Psoas muscle (tissue), 8 donors: ENCODE data around the gene DOCK2. TPM values are rescaled to one million over a fixed set of nuclear protein-coding genes. Genes with fewer than 3 reads are reported as not detected.

Experiments used
- ATAC-seq, 4 donors: fragments of 200-7000 bp; cut with Tn5 transposase; one replicate each; pipeline ENCODE4 v1.9.1; 2020; ENCODE audit warnings: moderate library complexity in 3 of 4, mild to moderate bottlenecking in 2 of 4
- DNase-seq, 2 donors: peaks; one replicate each; pipeline ENCODE4 v3.0.0-alpha.2; 2020
- H3K27ac ChIP-seq: fragments of 200-600 bp; one replicate; pipeline ENCODE4 v1.8.0; 2022
- H3K27me3 ChIP-seq, 3 donors: fragments of 200-600 bp in 1 of 3; one replicate each; pipeline versions ENCODE4 v1.6.1 to v1.8.0; 2013 to 2022; ENCODE audit warnings: low read length in 2 of 3, mild to moderate bottlenecking in 2 of 3, moderate library complexity in 1 of 3; ENCODE audit not compliant: insufficient read depth in 3 of 3
- H3K36me3 ChIP-seq, 2 donors: fragments of 200-600 bp in 1 of 2; one replicate each; pipeline versions ENCODE4 v1.6.1 to v1.8.0; 2013 to 2022; ENCODE audit warnings: low read depth in 1 of 2, mild to moderate bottlenecking in 1 of 2, moderate library complexity in 1 of 2; ENCODE audit not compliant: insufficient read depth in 1 of 2
- H3K4me1 ChIP-seq: fragments of 200-600 bp; one replicate; pipeline ENCODE4 v1.8.0; 2022
- H3K4me3 ChIP-seq: fragments of 200-600 bp; one replicate; pipeline ENCODE4 v1.8.0; 2022; ENCODE audit warnings: mild to moderate bottlenecking
- H3K9me3 ChIP-seq: fragments of 200-600 bp; one replicate; pipeline ENCODE4 v1.8.0; 2022
- WGBS, 3 donors: extraction: QIAGEN DNeasy Blood & Tissue Kit; methylation state at CpG; one replicate each; pipeline versions ENCODE4 v1.1.6 to v1.1.7; 2013; 5-methylcytosine and 5-hydroxymethylcytosine counted together
- intact Hi-C, 2 donors: fragments of 100-400 bp; cut with DNase I; formaldehyde crosslinking; loops; one replicate each; pipeline versions ENCODE4 v1.11.0 to v1.14.2; 2022
- polyA plus RNA-seq, 3 donors: library from polyadenylated mRNA; stranded (reverse); fragments of 200-250 nt; gene quantifications; one replicate each; pipeline ENCODE4 v1.2.3, GENCODE V29; 2013
- total RNA-seq, 4 donors: library from RNA; stranded (reverse); fragmentation: NEBNext Ultra II Directional in 2 of 4; extraction: Animal tissue kit (Norgen Biotek cat#: 25700) in 2 of 4; gene quantifications; one replicate each; pipeline versions ENCODE4 v1.2.1 to v1.2.4, GENCODE V29; 2021 to 2023
- TF ChIP-seq, protein P1 (sequence below): fragments of 200-600 bp; IDR thresholded peaks from one replicate; pipeline ENCODE4 v1.8.0; 2022; ENCODE audit warnings: antibody characterized with exemption
- donor health status: healthy with polysubstance abuse.
- donor health status: DM: no; HTN: no; CAD: no; lungs with moderate emphysema.
- donor health status: Bipolar disorder and iron deficiency.
- donor health status: healthy.
- donor health status: DM: yes; HTN: yes; CAD: no.
- donor health status: DM: no; HTN: no; CAD: no.
- donor health status: DM: no; HTN: no; CAD: no.
- donor health status: DM: yes; HTN: yes; CAD: no.

The DOCK2 gene
- total and polyA plus RNA-seq, 7 donors = 0.37 to 4.4 (median 3.5) TPM

DNA sequence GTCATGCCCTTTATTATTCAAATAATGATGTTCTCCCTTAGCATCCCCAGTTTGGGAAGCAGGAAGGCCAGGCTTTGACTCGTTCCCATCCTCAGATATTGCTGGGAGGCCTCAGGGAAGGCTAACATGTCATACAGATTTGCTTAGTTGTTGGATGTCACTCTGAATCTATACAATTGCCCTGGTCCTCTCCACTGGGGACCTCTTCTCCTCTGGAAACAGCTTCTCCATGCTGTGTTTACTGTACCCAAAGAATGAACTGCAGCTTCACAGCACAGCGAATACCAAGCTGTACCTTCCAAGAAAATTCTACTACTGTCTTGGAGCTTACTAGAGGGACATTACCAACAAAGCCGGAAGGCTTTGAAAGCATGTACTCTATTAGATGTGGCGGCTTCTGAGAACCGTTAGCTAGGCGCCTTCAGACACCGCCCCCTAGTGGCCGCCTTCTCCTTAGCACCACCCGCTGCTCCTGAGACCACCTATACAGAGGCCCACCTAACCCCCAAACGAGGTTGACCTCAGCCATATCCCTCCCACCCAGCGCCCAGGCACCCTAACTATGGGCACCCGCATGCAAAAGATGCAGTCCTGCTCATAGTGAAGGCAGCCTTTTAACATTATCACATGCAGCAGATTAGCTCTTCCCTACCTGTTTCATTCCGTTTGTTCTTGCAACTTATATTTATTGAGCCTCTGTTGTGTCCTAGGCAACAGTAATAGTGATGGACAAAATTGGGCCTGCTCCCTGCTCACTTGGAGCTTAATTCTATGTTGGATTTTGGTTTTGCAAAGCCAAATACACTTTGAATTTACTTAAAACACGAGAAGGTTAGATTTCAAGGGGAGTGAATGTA lies 433.7 kb downstream of the DOCK2 start:
- Histone ChIP-seq H3K27ac (no peak overlapping the region), H3K27me3 (no peaks in the 10 kb centered on the region), H3K36me3 (no peaks in the 10 kb centered on the region), H3K4me3 (no peak overlapping the region), H3K4me1 (no peaks in the 10 kb centered on the region), H3K9me3 (no peaks in the 10 kb centered on the region)
- no peak for ATAC-seq
- intact Hi-C loops = no loop called here
- TF ChIP-seq, protein P1, sequence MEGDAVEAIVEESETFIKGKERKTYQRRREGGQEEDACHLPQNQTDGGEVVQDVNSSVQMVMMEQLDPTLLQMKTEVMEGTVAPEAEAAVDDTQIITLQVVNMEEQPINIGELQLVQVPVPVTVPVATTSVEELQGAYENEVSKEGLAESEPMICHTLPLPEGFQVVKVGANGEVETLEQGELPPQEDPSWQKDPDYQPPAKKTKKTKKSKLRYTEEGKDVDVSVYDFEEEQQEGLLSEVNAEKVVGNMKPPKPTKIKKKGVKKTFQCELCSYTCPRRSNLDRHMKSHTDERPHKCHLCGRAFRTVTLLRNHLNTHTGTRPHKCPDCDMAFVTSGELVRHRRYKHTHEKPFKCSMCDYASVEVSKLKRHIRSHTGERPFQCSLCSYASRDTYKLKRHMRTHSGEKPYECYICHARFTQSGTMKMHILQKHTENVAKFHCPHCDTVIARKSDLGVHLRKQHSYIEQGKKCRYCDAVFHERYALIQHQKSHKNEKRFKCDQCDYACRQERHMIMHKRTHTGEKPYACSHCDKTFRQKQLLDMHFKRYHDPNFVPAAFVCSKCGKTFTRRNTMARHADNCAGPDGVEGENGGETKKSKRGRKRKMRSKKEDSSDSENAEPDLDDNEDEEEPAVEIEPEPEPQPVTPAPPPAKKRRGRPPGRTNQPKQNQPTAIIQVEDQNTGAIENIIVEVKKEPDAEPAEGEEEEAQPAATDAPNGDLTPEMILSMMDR = peak; percentile 21
- WGBS, 3 donors = 37 to 39% (median 38%) methylated on average over 14 of the region's 14 CpGs
- DNase-seq = no peak

DNA sequence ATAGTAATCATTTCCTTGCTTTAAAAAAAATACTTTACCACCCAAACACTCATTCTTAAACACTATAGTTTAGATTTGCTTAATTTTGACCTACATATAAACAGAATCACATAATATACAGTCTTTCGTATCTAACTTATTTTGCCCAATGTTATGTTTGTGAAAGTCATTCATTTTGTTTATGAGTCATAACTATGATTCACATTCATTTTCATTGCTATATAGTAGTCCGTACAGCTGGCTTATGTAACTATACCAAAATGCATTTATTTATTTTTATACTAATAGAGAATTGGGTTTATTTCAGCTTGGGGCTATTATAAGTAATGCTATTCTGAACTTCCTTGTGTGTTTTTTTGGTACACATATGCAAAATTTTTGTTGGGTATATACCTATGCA lies 434.7 kb downstream of the DOCK2 start:
- H3K4me1 ChIP-seq = no peaks in the 10 kb centered on the region
- H3K27ac ChIP-seq = no peak overlapping the region
- 96 to 97% (median 97%) methylated on average over 2 of the region's 2 CpGs for WGBS, 3 donors
- no peaks in the 10 kb centered on the region for H3K36me3 ChIP-seq
- no peaks in the 10 kb centered on the region for H3K9me3 ChIP-seq
- ATAC-seq (no peak), DNase-seq (no peak)
- H3K4me3 ChIP-seq = no peak overlapping the region
- intact Hi-C loops = no loop called here
- TF ChIP-seq, protein P1 = no peak
- no peaks in the 10 kb centered on the region for H3K27me3 ChIP-seq

DNA sequence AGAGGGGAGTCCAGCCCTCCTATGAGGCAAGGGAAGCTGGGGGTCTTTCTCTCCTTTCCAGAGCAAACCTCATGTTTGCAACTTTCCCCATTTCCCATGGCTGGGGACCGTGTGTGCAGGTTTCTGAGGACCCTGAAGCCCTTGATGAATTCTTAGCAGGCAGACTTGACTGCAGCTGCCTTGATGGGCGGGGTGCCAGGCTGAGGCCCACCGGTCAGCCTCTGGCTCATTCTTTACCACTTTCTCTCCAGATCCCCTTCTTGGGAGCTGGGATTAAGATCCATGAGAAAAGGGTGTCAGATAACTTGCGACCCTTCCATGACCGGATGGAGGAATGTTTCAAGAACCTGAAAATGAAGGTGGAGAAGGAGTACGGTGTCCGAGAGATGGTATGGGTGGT lies 438.6 kb downstream of the DOCK2 start:
- Histone ChIP-seq H3K27ac (no peak overlapping the region), H3K9me3 (no peaks in the 10 kb centered on the region), H3K36me3 (no peaks in the 10 kb centered on the region), H3K27me3 (peaks cover 0 to 4% (median 0%) of the 10 kb centered on the region in 3 donors), H3K4me1 (no peaks in the 10 kb centered on the region), H3K4me3 (no peak overlapping the region)
- ATAC-seq (no peak), DNase-seq (no peak)
- 27 to 32% (median 31%) methylated on average over 7 of the region's 7 CpGs for WGBS, 3 donors
- intact Hi-C loops = no loop called here
- TF ChIP-seq, protein P1 = no peak

DNA sequence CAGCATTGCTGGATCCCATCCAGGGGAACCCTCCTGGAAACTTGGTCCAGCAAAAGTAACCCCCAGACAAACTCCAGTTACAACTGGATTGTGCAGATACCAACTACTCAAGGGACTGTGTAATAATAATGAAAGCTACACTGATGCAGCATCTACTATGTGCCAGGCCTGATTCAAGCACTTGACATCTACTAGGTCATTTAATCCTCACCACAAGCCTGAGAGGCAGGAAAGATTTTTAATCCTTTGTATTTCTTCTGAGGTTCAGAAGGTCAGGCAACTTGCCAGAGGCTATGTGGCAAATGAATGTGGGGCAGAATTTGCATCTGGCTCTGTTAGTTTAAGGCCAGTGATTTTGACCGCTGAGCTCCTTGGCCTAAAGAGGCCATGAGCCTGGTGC lies 439.1 kb downstream of the DOCK2 start:
- H3K27ac ChIP-seq = no peak overlapping the region
- no peak for DNase-seq
- H3K4me3 ChIP-seq = no peak overlapping the region
- no peaks in the 10 kb centered on the region for H3K4me1 ChIP-seq
- intact Hi-C loops = no loop called here
- H3K27me3 ChIP-seq = peaks cover 0 to 4% (median 0%) of the 10 kb centered on the region in 3 donors
- H3K36me3 ChIP-seq = no peaks in the 10 kb centered on the region
- H3K9me3 ChIP-seq = no peaks in the 10 kb centered on the region
- WGBS, 3 donors = 36 to 96% (median 89%) methylated on average over 1 of the region's 1 CpG
- TF ChIP-seq, protein P1 = no peak
- ATAC-seq = no peak
